Liver (tissue), 9 donors: ENCODE results near the gene SLC41A1. TPM values are rescaled to one million over a fixed set of nuclear protein-coding genes. Genes with fewer than 3 reads are reported as not detected.

Experiments used
- DNase-seq: peaks from one replicate; pipeline ENCODE4 v3.0.0-alpha.2; 2017; ENCODE audit warnings: low spot score
- H3K27ac ChIP-seq, 2 donors: one replicate each; pipeline ENCODE4 v1.7.0; 2013; ENCODE audit warnings: inconsistent platforms in 2 of 2, low read length in 2 of 2, control low read depth in 1 of 2, low read depth in 1 of 2, mild to moderate bottlenecking in 1 of 2
- H3K27me3 ChIP-seq, 4 donors: one replicate each; pipeline versions ENCODE4 v1.6.1 to v1.7.0; 2013; ENCODE audit warnings: low read length in 3 of 4, inconsistent platforms in 1 of 4, mild to moderate bottlenecking in 1 of 4, moderate library complexity in 1 of 4; ENCODE audit not compliant: control insufficient read depth in 4 of 4, insufficient read depth in 4 of 4
- H3K36me3 ChIP-seq, 4 donors: one replicate each; pipeline versions ENCODE4 v1.6.1 to v1.7.0; 2013; ENCODE audit warnings: low read length in 3 of 4, mild to moderate bottlenecking in 3 of 4, low read depth in 1 of 4, moderate library complexity in 1 of 4; ENCODE audit not compliant: control insufficient read depth in 4 of 4, insufficient read depth in 3 of 4
- H3K4me1 ChIP-seq, 4 donors: one replicate each; pipeline versions ENCODE4 v1.6.1 to v1.7.0; 2013; ENCODE audit warnings: low read length in 3 of 4, mild to moderate bottlenecking in 3 of 4, moderate library complexity in 1 of 4; ENCODE audit not compliant: control insufficient read depth in 4 of 4, insufficient read depth in 4 of 4
- H3K4me3 ChIP-seq, 3 donors: one replicate each; pipeline versions ENCODE4 v1.6.1 to v1.7.0; 2013; ENCODE audit warnings: low read length in 3 of 3, control low read depth in 1 of 3, low read depth in 1 of 3, mild to moderate bottlenecking in 1 of 3
- H3K9ac ChIP-seq, 2 donors: one replicate each; pipeline ENCODE4 v1.7.0; 2013; ENCODE audit warnings: low read length in 2 of 2, mild to moderate bottlenecking in 2 of 2, moderate library complexity in 2 of 2, control low read depth in 1 of 2, low read depth in 1 of 2
- H3K9me3 ChIP-seq, 4 donors: one replicate each; pipeline versions ENCODE4 v1.6.1 to v1.7.0; 2013; ENCODE audit warnings: low read length in 3 of 4; ENCODE audit not compliant: control insufficient read depth in 4 of 4
- EGR1 ChIP-seq, 2 donors: IDR thresholded peaks; 2 replicates each; pipeline ENCODE4 v1.6.1; 2016 to 2018; ENCODE audit warnings: antibody characterized with exemption in 2 of 2, low read depth in 2 of 2
- FOXA1 ChIP-seq: IDR thresholded peaks from 2 replicates; pipeline ENCODE4 v1.6.1; 2016; ENCODE audit warnings: antibody characterized with exemption
- FOXA2 ChIP-seq: IDR thresholded peaks from 2 replicates; pipeline ENCODE4 v1.6.1; 2016; ENCODE audit warnings: antibody characterized with exemption
- GABPA ChIP-seq, 2 donors: IDR thresholded peaks in 1 of 2; conservative IDR thresholded peaks in 1 of 2; 2 replicates each; pipeline ENCODE4 v1.6.1; 2016; ENCODE audit warnings: antibody characterized with exemption in 2 of 2, mild to moderate bottlenecking in 1 of 2, moderate library complexity in 1 of 2
- HNF4A ChIP-seq, 2 donors: conservative IDR thresholded peaks; 2 replicates each; pipeline ENCODE4 v1.6.1; 2016; ENCODE audit warnings: antibody characterized with exemption in 2 of 2, mild to moderate bottlenecking in 2 of 2
- JUND ChIP-seq, 2 donors: IDR thresholded peaks; 2 replicates each; pipeline ENCODE4 v1.6.1; 2016; ENCODE audit warnings: antibody characterized with exemption in 2 of 2
- NR2F2 ChIP-seq: IDR thresholded peaks from 2 replicates; pipeline ENCODE4 v1.6.1; 2016; ENCODE audit warnings: antibody characterized with exemption
- REST ChIP-seq: IDR thresholded peaks from 2 replicates; pipeline ENCODE4 v1.6.1; 2016; ENCODE audit warnings: antibody characterized with exemption, mild to moderate bottlenecking
- RXRA ChIP-seq, 2 donors: IDR thresholded peaks; 2 replicates each; pipeline ENCODE4 v1.6.1; 2017 to 2018; ENCODE audit warnings: antibody characterized with exemption in 2 of 2, mild to moderate bottlenecking in 1 of 2
- SP1 ChIP-seq: IDR thresholded peaks from 2 replicates; pipeline ENCODE4 v1.6.1; 2018; ENCODE audit warnings: antibody characterized with exemption, mild to moderate bottlenecking
- TAF1 ChIP-seq: conservative IDR thresholded peaks from 2 replicates; pipeline ENCODE4 v1.6.1; 2016; ENCODE audit warnings: antibody characterized with exemption, mild to moderate bottlenecking
- YY1 ChIP-seq: IDR thresholded peaks from 2 replicates; pipeline ENCODE4 v1.6.1; 2016; ENCODE audit warnings: antibody characterized with exemption, mild to moderate bottlenecking
- WGBS: extraction: QIAGEN DNeasy Blood & Tissue Kit; methylation state at CpG from one replicate; pipeline ENCODE4 v1.1.7; 2013; 5-methylcytosine and 5-hydroxymethylcytosine counted together
- polyA plus RNA-seq, 2 donors: library from polyadenylated mRNA; stranded (reverse) in 1 of 2; unstranded in 1 of 2; fragments of 200-250 nt in 1 of 2; fragments of >200 nt in 1 of 2; fragmentation: Nextera tagmentation in 1 of 2; extraction: Ambion mirVana in 1 of 2; gene quantifications; one replicate each; pipeline versions ENCODE4 v1.2.1 to v1.2.3, GENCODE V29; 2013 to 2015
- total RNA-seq, 2 donors: library from RNA; depleted of rRNA; stranded (reverse); fragments of >200 nt; gene quantifications; one replicate each; pipeline ENCODE4 v1.2.3, GENCODE V29; 2014
- TF ChIP-seq, protein P1 (sequence below): IDR thresholded peaks from 2 replicates; pipeline ENCODE4 v1.6.1; 2016; ENCODE audit warnings: antibody characterized with exemption
- TF ChIP-seq, protein P2 (sequence below): IDR thresholded peaks from 2 replicates; pipeline ENCODE4 v1.6.1; 2016; ENCODE audit warnings: antibody characterized with exemption
- TF ChIP-seq, protein P3 (sequence below): IDR thresholded peaks from 2 replicates; pipeline ENCODE4 v1.6.1; 2016; ENCODE audit warnings: antibody characterized with exemption
- donor health status: healthy.
- donor health status: healthy.
- donor health status: healthy.
- donor health status: healthy.
- donor health status: healthy.

The SLC41A1 gene
- total and polyA plus RNA-seq, 4 donors = 2.6 to 9.1 (median 4.1) TPM

GRCh38 chr1:205810448-205811157, 2.4 kb downstream of the SLC41A1 start:
- Histone ChIP-seq H3K36me3 (no peaks in the 10 kb centered on the region), H3K27me3 (no peaks in the 10 kb centered on the region), H3K4me1 (peaks cover 0 to 20% (median 13%) of the 10 kb centered on the region in 4 donors), H3K9ac (no peak overlapping the region), H3K9me3 (no peaks in the 10 kb centered on the region), H3K27ac (no peak overlapping the region), H3K4me3 (no peak overlapping the region)
- DNase-seq = no peak
- 93% methylated on average over 12 of the region's 12 CpGs for WGBS
- no peak for TF ChIP-seq GABPA (IDR thresholded peaks at IDR 0.05 in 1 of 2, conservative IDR thresholded peaks at IDR 0.05 in 1 of 2)
- TF ChIP-seq RXRA (IDR thresholded peaks at IDR 0.05) = no peak
- no peak for TF ChIP-seq FOXA2
- TF ChIP-seq TAF1 = no peak

DNA sequence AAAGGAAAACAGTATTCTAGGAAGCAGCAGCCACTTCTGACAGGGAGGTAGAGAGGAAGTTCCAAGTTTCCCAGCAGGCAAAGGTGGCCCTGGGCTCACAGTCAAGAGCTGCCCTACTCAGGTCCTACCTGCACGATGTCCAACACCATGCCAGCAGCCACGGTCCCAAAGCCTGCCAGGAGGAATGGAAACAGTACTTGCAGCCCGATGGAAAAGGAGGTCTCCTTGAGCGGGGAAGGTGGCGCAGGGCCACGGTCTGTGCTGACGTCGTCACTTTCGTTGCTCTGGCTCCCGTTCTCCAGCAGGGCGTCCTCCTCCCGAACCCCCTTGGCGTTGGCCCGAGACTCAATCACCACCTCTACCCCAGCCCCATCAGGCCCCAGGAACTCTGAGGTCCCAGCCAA, 3.1 kb downstream of the SLC41A1 start:
- no peaks in the 10 kb centered on the region for H3K9me3 ChIP-seq
- no peaks in the 10 kb centered on the region for H3K27me3 ChIP-seq
- no peak for DNase-seq
- no peak for TF ChIP-seq JUND (IDR thresholded peaks at IDR 0.05)
- TF ChIP-seq, protein P1, sequence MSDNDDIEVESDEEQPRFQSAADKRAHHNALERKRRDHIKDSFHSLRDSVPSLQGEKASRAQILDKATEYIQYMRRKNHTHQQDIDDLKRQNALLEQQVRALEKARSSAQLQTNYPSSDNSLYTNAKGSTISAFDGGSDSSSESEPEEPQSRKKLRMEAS = no peak
- no peak for TF ChIP-seq REST
- no peak for TF ChIP-seq FOXA1
- TF ChIP-seq TAF1 = no peak
- TF ChIP-seq SP1 = no peak
- TF ChIP-seq GABPA (IDR thresholded peaks at IDR 0.05 in 1 of 2, conservative IDR thresholded peaks at IDR 0.05 in 1 of 2) = no peak
- TF ChIP-seq, protein P2, sequence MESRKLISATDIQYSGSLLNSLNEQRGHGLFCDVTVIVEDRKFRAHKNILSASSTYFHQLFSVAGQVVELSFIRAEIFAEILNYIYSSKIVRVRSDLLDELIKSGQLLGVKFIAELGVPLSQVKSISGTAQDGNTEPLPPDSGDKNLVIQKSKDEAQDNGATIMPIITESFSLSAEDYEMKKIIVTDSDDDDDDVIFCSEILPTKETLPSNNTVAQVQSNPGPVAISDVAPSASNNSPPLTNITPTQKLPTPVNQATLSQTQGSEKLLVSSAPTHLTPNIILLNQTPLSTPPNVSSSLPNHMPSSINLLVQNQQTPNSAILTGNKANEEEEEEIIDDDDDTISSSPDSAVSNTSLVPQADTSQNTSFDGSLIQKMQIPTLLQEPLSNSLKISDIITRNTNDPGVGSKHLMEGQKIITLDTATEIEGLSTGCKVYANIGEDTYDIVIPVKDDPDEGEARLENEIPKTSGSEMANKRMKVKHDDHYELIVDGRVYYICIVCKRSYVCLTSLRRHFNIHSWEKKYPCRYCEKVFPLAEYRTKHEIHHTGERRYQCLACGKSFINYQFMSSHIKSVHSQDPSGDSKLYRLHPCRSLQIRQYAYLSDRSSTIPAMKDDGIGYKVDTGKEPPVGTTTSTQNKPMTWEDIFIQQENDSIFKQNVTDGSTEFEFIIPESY = no peak
- peaks cover 0 to 20% (median 13%) of the 10 kb centered on the region in 4 donors for H3K4me1 ChIP-seq
- WGBS = 90% methylated on average over 14 of the region's 14 CpGs
- H3K4me3 ChIP-seq = no peak overlapping the region
- no peak overlapping the region for H3K9ac ChIP-seq
- no peak overlapping the region for H3K27ac ChIP-seq
- H3K36me3 ChIP-seq = no peaks in the 10 kb centered on the region

GRCh38 chr1:205809469-205809868, 3.5 kb downstream of the SLC41A1 start:
- no peak overlapping the region for H3K9ac ChIP-seq
- no peaks in the 10 kb centered on the region for H3K9me3 ChIP-seq
- no peaks in the 10 kb centered on the region for H3K27me3 ChIP-seq
- no peak for DNase-seq
- H3K4me3 ChIP-seq = no peak overlapping the region
- WGBS = 88% methylated on average over 3 of the region's 3 CpGs
- no peak for TF ChIP-seq NR2F2
- no peak for TF ChIP-seq RXRA (IDR thresholded peaks at IDR 0.05)
- TF ChIP-seq, protein P3, sequence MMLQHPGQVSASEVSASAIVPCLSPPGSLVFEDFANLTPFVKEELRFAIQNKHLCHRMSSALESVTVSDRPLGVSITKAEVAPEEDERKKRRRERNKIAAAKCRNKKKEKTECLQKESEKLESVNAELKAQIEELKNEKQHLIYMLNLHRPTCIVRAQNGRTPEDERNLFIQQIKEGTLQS = no peak
- TF ChIP-seq EGR1 (IDR thresholded peaks at IDR 0.05; ENCODE audit: low read depth in 2 of 2) = no peak
- TF ChIP-seq HNF4A (conservative IDR thresholded peaks at IDR 0.05) = no peak
- TF ChIP-seq TAF1 = no peak
- TF ChIP-seq YY1 = no peak
- TF ChIP-seq SP1 = no peak
- TF ChIP-seq, protein P2 = no peak
- H3K4me1 ChIP-seq = peaks cover 0 to 20% (median 13%) of the 10 kb centered on the region in 4 donors
- H3K36me3 ChIP-seq = no peaks in the 10 kb centered on the region
- no peak overlapping the region for H3K27ac ChIP-seq
